ENCODE data around the gene ADD1. TPM values are rescaled to one million over a fixed set of nuclear protein-coding genes. Genes with fewer than 3 reads are reported as not detected.

The ADD1 gene
- polyA plus RNA-seq, 3 donors, result 76.1 to 122 (median 103) TPM

- H3K9ac ChIP-seq (ENCODE audit: insufficient read depth, low read length, poor library complexity, severe bottlenecking), result peak overlapping the region; percentile 54
- H3K27ac ChIP-seq (ENCODE audit: low read depth in 1 of 2, low read length in 2 of 2), result peak overlapping the region; percentile 67 to 85
- peaks cover 44% of the 10 kb centered on the region for H3K4me1 Mint-ChIP-seq
- peaks cover 67% of the 10 kb centered on the region for H4K20me1 ChIP-seq (ENCODE audit: insufficient read depth, low read length)
- peak overlapping the region; percentile 43 for H2AFZ ChIP-seq (ENCODE audit: insufficient read depth, low read depth, low read length, poor library complexity, severe bottlenecking)
- intact Hi-C loops (cut with micrococcal nuclease), result loop anchor here (5.0 to 10.0 kb wide), 2 partner anchors 88 to 176 kb away; partner anchors contain the start of genes ADD1 (in 2 of the 2) and TNIP2 (in 2 of the 2)
- H3K27me3 Mint-ChIP-seq (ENCODE audit: low read depth in 3 of 3), result no peaks in the 10 kb centered on the region
- H3K4me3 ChIP-seq (replicated peaks in 1 of 3; ENCODE audit: low read depth in 2 of 3, low read length in 3 of 3), result peak overlapping the region in 2 of 3 experiments; percentile 40 to 69
- no peak for TF ChIP-seq CTCF (IDR thresholded peaks at IDR 0.05)
- WGBS (ENCODE audit: insufficient coverage), result 46% methylated on average over 13 of the region's 15 CpGs
- peak overlapping the region; percentile 88 to 96 (median 91) for H3K27ac Mint-ChIP-seq
- H3K4me3 Mint-ChIP-seq, result peak overlapping the region; percentile 79 to 84
- no peaks in the 10 kb centered on the region for H3K9me3 ChIP-seq (replicated peaks in 1 of 2; ENCODE audit: control insufficient read depth in 1 of 2, insufficient read depth in 1 of 2, low read length in 2 of 2)
- H3K4me1 ChIP-seq (ENCODE audit: control insufficient read depth in 1 of 2, insufficient read depth in 2 of 2, low read length in 2 of 2), result peaks cover 46% of the 10 kb centered on the region in 2 donors
- H3K79me2 ChIP-seq (ENCODE audit: insufficient read depth, low read length), result peaks cover 71% of the 10 kb centered on the region
- no peaks in the 10 kb centered on the region for H3K27me3 ChIP-seq (ENCODE audit: control insufficient read depth in 2 of 2, insufficient read depth in 2 of 2, low read length in 2 of 2)
- peak overlapping the region; percentile 76 for H3K4me2 ChIP-seq (replicated peaks; ENCODE audit: extremely low read depth, low read length, poor library complexity, severe bottlenecking)
- peaks cover 44 to 49% of the 10 kb centered on the region in 2 donors for H3K36me3 ChIP-seq (replicated peaks in 1 of 2; ENCODE audit: control insufficient read depth in 1 of 2, insufficient read depth in 2 of 2, low read length in 2 of 2)
- DNase-seq, result peak in 2 of 3 donors; percentile 5 to 30
- H3K36me3 Mint-ChIP-seq, result peaks cover 32 to 43% of the 10 kb centered on the region in 2 donors
- H3K9me3 Mint-ChIP-seq, result no peaks in the 10 kb centered on the region
Observed at GRCh38 chr4:2932951-2933565, 89.4 kb downstream of the ADD1 start.

GRCh38 chr4:2933566-2934076 is 90.0 kb downstream of the ADD1 start:
- Histone ChIP-seq H3K27me3 (ENCODE audit: control insufficient read depth in 2 of 2, insufficient read depth in 2 of 2, low read length in 2 of 2) (no peaks in the 10 kb centered on the region), H4K20me1 (ENCODE audit: insufficient read depth, low read length) (peaks cover 67% of the 10 kb centered on the region), H3K4me1 (ENCODE audit: control insufficient read depth in 1 of 2, insufficient read depth in 2 of 2, low read length in 2 of 2) (peaks cover 46% of the 10 kb centered on the region in 2 donors), H3K79me2 (ENCODE audit: insufficient read depth, low read length) (peaks cover 71% of the 10 kb centered on the region), H2AFZ (ENCODE audit: insufficient read depth, low read depth, low read length, poor library complexity, severe bottlenecking) (peak overlapping the region; percentile 43), H3K27ac (ENCODE audit: low read depth in 1 of 2, low read length in 2 of 2) (peak overlapping the region; percentile 67 to 85), H3K4me3 (replicated peaks in 1 of 3; ENCODE audit: low read depth in 2 of 3, low read length in 3 of 3) (peak overlapping the region; percentile 34 to 69 (median 40)), H3K4me2 (replicated peaks; ENCODE audit: extremely low read depth, low read length, poor library complexity, severe bottlenecking) (peak overlapping the region; percentile 76), H3K9me3 (replicated peaks in 1 of 2; ENCODE audit: control insufficient read depth in 1 of 2, insufficient read depth in 1 of 2, low read length in 2 of 2) (no peaks in the 10 kb centered on the region), H3K9ac (ENCODE audit: insufficient read depth, low read length, poor library complexity, severe bottlenecking) (peak overlapping the region; percentile 50), H3K36me3 (replicated peaks in 1 of 2; ENCODE audit: control insufficient read depth in 1 of 2, insufficient read depth in 2 of 2, low read length in 2 of 2) (peaks cover 41 to 49% of the 10 kb centered on the region in 2 donors)
- no peaks in the 10 kb centered on the region for H3K9me3 Mint-ChIP-seq
- peak overlapping the region; percentile 88 to 96 (median 91) for H3K27ac Mint-ChIP-seq
- no peaks in the 10 kb centered on the region for H3K27me3 Mint-ChIP-seq (ENCODE audit: low read depth in 3 of 3)
- DNase-seq, result no peak
- no peak for TF ChIP-seq CTCF (IDR thresholded peaks at IDR 0.05)
- peaks cover 44% of the 10 kb centered on the region for H3K4me1 Mint-ChIP-seq
- intact Hi-C loops (cut with micrococcal nuclease), result loop anchor here (2.0 to 10.0 kb wide), 3 partner anchors 29 to 176 kb away; partner anchors contain the start of genes ADD1 (in 2 of the 2), TNIP2 (in 2 of the 2), GRK4 (in 1 of the 2) and NOP14 (in 1 of the 2)
- 42% methylated on average over 10 of the region's 31 CpGs for WGBS (ENCODE audit: insufficient coverage)
- peaks cover 32 to 43% of the 10 kb centered on the region in 2 donors for H3K36me3 Mint-ChIP-seq
- peak overlapping the region; percentile 79 to 84 for H3K4me3 Mint-ChIP-seq
